ENCODE measurements around the gene CEP162. TPM values are rescaled to one million over a fixed set of nuclear protein-coding genes. Genes with fewer than 3 reads are reported as not detected.

CEP162 gene
- total and polyA plus RNA-seq, 2 of the 8 experiments (the other 6 are each of a cell fraction or from before 2014, with no cell fraction given), result 1.3 to 10.6 TPM

DNA sequence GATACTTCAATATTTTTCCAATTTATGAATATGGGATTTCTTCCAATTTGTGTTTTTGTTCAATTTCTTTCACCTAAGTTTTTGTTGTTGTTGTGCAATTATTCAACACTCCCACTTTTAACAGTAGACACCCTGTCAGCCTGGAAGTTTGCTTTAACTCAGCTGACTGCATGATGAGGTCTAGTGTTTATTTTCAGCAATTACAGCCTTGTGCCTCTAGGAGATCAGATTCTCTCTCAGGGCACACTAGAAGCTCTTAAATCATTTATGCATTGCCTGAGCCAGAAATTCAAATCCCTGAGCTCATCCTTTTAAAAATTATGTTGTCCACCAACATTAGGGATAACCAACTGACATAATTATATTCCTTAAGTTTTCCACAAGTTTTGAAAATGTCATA is 108.2 kb downstream of the CEP162 start:
- POLR2A ChIA-PET (ENCODE audit: partially characterized antibody), result no interaction called here
- no peak overlapping the region for H2BK5ac ChIP-seq (ENCODE audit: low read depth, low read length)
- H2BK120ac ChIP-seq (replicated peaks; ENCODE audit: low read depth, low read length), result no peak overlapping the region
- CTCF ChIA-PET (ENCODE audit: partially characterized antibody), result interaction anchor here (0.8 to 3.1 kb wide), 12 partner anchors 8 to 230 kb away, joined by 3 to 15 read pairs (median 4); no protein-coding TSS in a partner anchor
- H2AK5ac ChIP-seq (ENCODE audit: low read depth, low read length), result no peak overlapping the region
- H2BK15ac ChIP-seq (ENCODE audit: low read length), result no peak overlapping the region
- no peak overlapping the region for H2BK12ac ChIP-seq (ENCODE audit: low read depth, low read length)
- no peaks in the 10 kb centered on the region for H3K4me1 ChIP-seq (replicated peaks in 1 of 4; ENCODE audit: control insufficient read depth in 3 of 4, insufficient read depth in 4 of 4, low read length in 3 of 4)
- H3K79me2 ChIP-seq (ENCODE audit: control insufficient read depth in 1 of 2, insufficient read depth in 2 of 2, low read length in 2 of 2), result no peaks in the 10 kb centered on the region
- H3K9me3 ChIP-seq (ENCODE audit: insufficient read depth in 2 of 2, low read depth in 1 of 2, low read length in 1 of 2), result no peaks in the 10 kb centered on the region
- no peak overlapping the region for H3K56ac ChIP-seq (replicated peaks; ENCODE audit: insufficient read length, low read depth, low read length)
- no peak overlapping the region for H3K18ac ChIP-seq (ENCODE audit: extremely low read depth, low read length)
- no peak overlapping the region for H4K5ac ChIP-seq (ENCODE audit: insufficient read length, low read depth, low read length)
- no peak overlapping the region for H3K4me2 ChIP-seq (ENCODE audit: insufficient read depth in 1 of 2, low read depth in 2 of 2, low read length in 2 of 2)
- TF ChIP-seq RAD21 (IDR thresholded peaks at IDR 0.05 in 1 of 2, conservative IDR thresholded peaks at IDR 0.05 in 1 of 2; ENCODE audit: low read depth in 2 of 2, low read length in 2 of 2), result peak; percentile 10 to 19; a peak in 1 of 4 replicates
- TF ChIP-seq HDAC2 (IDR thresholded peaks at IDR 0.05; ENCODE audit: borderline replicate concordance in 1 of 2, low read depth in 2 of 2, low read length in 2 of 2), result no peak
- no peak for TF ChIP-seq ASH2L (IDR thresholded peaks at IDR 0.05; ENCODE audit: low read length)
- no peak for TF ChIP-seq CHD1 (IDR thresholded peaks at IDR 0.05; ENCODE audit: low read depth, low read length)
- TF ChIP-seq, protein P1, sequence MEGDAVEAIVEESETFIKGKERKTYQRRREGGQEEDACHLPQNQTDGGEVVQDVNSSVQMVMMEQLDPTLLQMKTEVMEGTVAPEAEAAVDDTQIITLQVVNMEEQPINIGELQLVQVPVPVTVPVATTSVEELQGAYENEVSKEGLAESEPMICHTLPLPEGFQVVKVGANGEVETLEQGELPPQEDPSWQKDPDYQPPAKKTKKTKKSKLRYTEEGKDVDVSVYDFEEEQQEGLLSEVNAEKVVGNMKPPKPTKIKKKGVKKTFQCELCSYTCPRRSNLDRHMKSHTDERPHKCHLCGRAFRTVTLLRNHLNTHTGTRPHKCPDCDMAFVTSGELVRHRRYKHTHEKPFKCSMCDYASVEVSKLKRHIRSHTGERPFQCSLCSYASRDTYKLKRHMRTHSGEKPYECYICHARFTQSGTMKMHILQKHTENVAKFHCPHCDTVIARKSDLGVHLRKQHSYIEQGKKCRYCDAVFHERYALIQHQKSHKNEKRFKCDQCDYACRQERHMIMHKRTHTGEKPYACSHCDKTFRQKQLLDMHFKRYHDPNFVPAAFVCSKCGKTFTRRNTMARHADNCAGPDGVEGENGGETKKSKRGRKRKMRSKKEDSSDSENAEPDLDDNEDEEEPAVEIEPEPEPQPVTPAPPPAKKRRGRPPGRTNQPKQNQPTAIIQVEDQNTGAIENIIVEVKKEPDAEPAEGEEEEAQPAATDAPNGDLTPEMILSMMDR (IDR thresholded peaks at IDR 0.05; ENCODE audit: control extremely low read depth in 1 of 3, insufficient read depth in 1 of 3, low read depth in 1 of 3, low read length in 3 of 3), result peak in 1 of 3 experiments; percentile 6; a peak in 1 of 4 replicates
- no peak for TF ChIP-seq RXRA (IDR thresholded peaks at IDR 0.05; ENCODE audit: insufficient read depth, low read depth, low read length)
- TF ChIP-seq CREB1 (IDR thresholded peaks at IDR 0.05), result no peak
- no peak for TF ChIP-seq SUZ12 (IDR thresholded peaks at IDR 0.05; ENCODE audit: low read length)
- H4K91ac ChIP-seq (replicated peaks; ENCODE audit: insufficient read length, low read length), result no peak overlapping the region
- no peak overlapping the region for H3K4me3 ChIP-seq (ENCODE audit: extremely low read depth in 1 of 4, insufficient read depth in 2 of 4, low read depth in 3 of 4, low read length in 4 of 4)
- no peak overlapping the region for H2BK20ac ChIP-seq (ENCODE audit: low read length)
- DNase-seq (ENCODE audit: low read depth in 1 of 2, low spot score in 2 of 2) (no peak), FAIRE-seq (peak; percentile 42)
- no peaks in the 10 kb centered on the region for H3K27me3 ChIP-seq (replicated peaks in 1 of 4; ENCODE audit: control insufficient read depth in 3 of 4, extremely low read depth in 1 of 4, insufficient read depth in 3 of 4, low read length in 3 of 4)
- H4K20me1 ChIP-seq (replicated peaks in 1 of 2; ENCODE audit: control insufficient read depth in 1 of 2, insufficient read depth in 2 of 2, low read length in 2 of 2), result no peaks in the 10 kb centered on the region
- peaks cover 0 to 1% (median under 1%) of the 10 kb centered on the region in 4 experiments; a peak in 3 of 8 replicates for H3K36me3 ChIP-seq (ENCODE audit: control insufficient read depth in 2 of 4, insufficient read depth in 4 of 4, low read length in 3 of 4)
- H3K79me1 ChIP-seq (ENCODE audit: low read depth, low read length), result no peaks in the 10 kb centered on the region
- H3K9ac ChIP-seq (replicated peaks in 1 of 4; ENCODE audit: extremely low read depth in 1 of 4, low read depth in 3 of 4, low read length in 3 of 4), result no peak overlapping the region
- no peaks in the 10 kb centered on the region; the same call in 1 of the 2 replicates for H3K23me2 ChIP-seq (ENCODE audit: low read depth, low read length)
- H3K23ac ChIP-seq (ENCODE audit: insufficient read length), result no peak overlapping the region
- H2AFZ ChIP-seq (ENCODE audit: low read length), result no peak overlapping the region
- no peak overlapping the region for H3K27ac ChIP-seq (ENCODE audit: low read depth, low read length)
- no peak overlapping the region for H3K14ac ChIP-seq (ENCODE audit: insufficient read length)
- no peak overlapping the region for H4K8ac ChIP-seq (ENCODE audit: extremely low read depth, insufficient read depth, low read length)
- no peak overlapping the region for H3K4ac ChIP-seq (replicated peaks; ENCODE audit: insufficient read length, low read depth, low read length)

Measured in H1 (cell line).